GM12878 (cell line): ENCODE data around the gene ABI1. TPM values are rescaled to one million over a fixed set of nuclear protein-coding genes. Genes with fewer than 3 reads are reported as not detected.

Experiments
- ATAC-seq: fragments of 200-7000 bp; cut with Tn5 transposase; 3 replicates; pipeline ENCODE4 v1.9.1; 2020; ENCODE audit warnings: mild to moderate bottlenecking, moderate library complexity
- BruUV-seq: library from RNA; stranded (reverse); fragments of 400-500 nt; replicated peaks from 2 replicates; lab custom pipeline; 2021; lab: Mats Ljungman, UMichigan
- CTCF ChIA-PET: fragments of 300-600 bp; sonication (Branson Sonifier 250); formaldehyde crosslinking; extraction: SDS; loops from one replicate; lab custom pipeline; 2021; ENCODE audit warnings: inconsistent platforms; lab: Yijun Ruan, JAX
- POLR2A ChIA-PET: fragments of 350-600 bp; formaldehyde crosslinking; extraction: SDS; loops from one replicate; lab custom pipeline; 2021; ENCODE audit warnings: inconsistent platforms; lab: Charles Lee
- RAD21 ChIA-PET: fragments of 300-600 bp; sonication (Branson Sonifier 250); formaldehyde crosslinking; loops from one replicate; lab custom pipeline; 2023; ENCODE audit warnings: antibody characterized with exemption; ENCODE audit not compliant: unreplicated experiment; lab: Charles Lee
- SMC1A ChIA-PET: fragments of 300-600 bp; sonication (Branson Sonifier 250); formaldehyde crosslinking; loops from one replicate; lab custom pipeline; 2023; ENCODE audit not compliant: unreplicated experiment, uncharacterized antibody; lab: Charles Lee
- DNase-seq: peaks from one replicate; pipeline ENCODE4 v3.0.0-alpha.2; 2011; ENCODE audit warnings: low read depth, low spot score
- FAIRE-seq: peaks from 3 replicates; lab custom pipeline; 2011; peaks lifted over from hg19 to GRCh38; lab: Jason Lieb, UNC
- H2AFZ ChIP-seq: 2 replicates; pipeline ENCODE4 v1.6.0; 2011; ENCODE audit warnings: low read depth, low read length, control low read depth; ENCODE audit not compliant: control insufficient read depth
- H3K27ac ChIP-seq: 2 replicates; pipeline ENCODE4 v1.5.1; 2011; ENCODE audit warnings: control low read depth; ENCODE audit not compliant: control insufficient read depth, insufficient read depth
- H3K27me3 ChIP-seq, 2 experiments: replicated peaks in 1 of 2; 2 replicates each; pipeline versions ENCODE4 v1.6.0 to v1.6.1; 2011; ENCODE audit warnings: low read length in 1 of 2; ENCODE audit not compliant: control insufficient read depth in 2 of 2, insufficient read depth in 2 of 2
- H3K36me3 ChIP-seq, 2 experiments: 2 replicates each; pipeline ENCODE4 v1.5.1; 2011; ENCODE audit warnings: low read length in 1 of 2; ENCODE audit not compliant: control insufficient read depth in 2 of 2, insufficient read depth in 2 of 2
- H3K4me1 ChIP-seq: 2 replicates; pipeline ENCODE4 v1.6.1; 2011; ENCODE audit warnings: mild to moderate bottlenecking, low read length, moderate library complexity, mixed read lengths; ENCODE audit not compliant: control insufficient read depth, insufficient read depth
- H3K4me2 ChIP-seq: 2 replicates; pipeline ENCODE4 v1.6.0; 2011; ENCODE audit warnings: control low read depth; ENCODE audit not compliant: control insufficient read depth, insufficient read depth
- H3K4me3 ChIP-seq: fragments of 200-600 bp; sonication (generic); 2 replicates; pipeline ENCODE4 v1.5.1; 2016
- H3K79me2 ChIP-seq: 2 replicates; pipeline ENCODE4 v1.6.0; 2011; ENCODE audit warnings: low read length; ENCODE audit not compliant: control insufficient read depth, insufficient read depth
- H3K9ac ChIP-seq: 2 replicates; pipeline ENCODE4 v1.8.0; 2011; ENCODE audit warnings: low read length, control low read depth, mixed read lengths; ENCODE audit not compliant: control insufficient read depth, insufficient read depth
- H3K9me3 ChIP-seq: replicated peaks from 3 replicates; pipeline ENCODE4 v1.5.1; 2011; ENCODE audit warnings: mild to moderate bottlenecking, low read length; ENCODE audit not compliant: control insufficient read depth, insufficient read depth
- H4K20me1 ChIP-seq: 2 replicates; pipeline ENCODE4 v1.6.0; 2011; ENCODE audit not compliant: control insufficient read depth, insufficient read depth
- BCLAF1 ChIP-seq: fragments of 450-650 bp; IDR thresholded peaks from 2 replicates; pipeline ENCODE4 v1.6.1; 2017; ENCODE audit warnings: antibody characterized with exemption, mild to moderate bottlenecking, moderate library complexity
- BHLHE40 ChIP-seq, 2 experiments: fragments of 450-650 bp in 1 of 2; IDR thresholded peaks; 2 replicates each; pipeline ENCODE4 v1.6.1; 2011 to 2017; ENCODE audit warnings: low read depth in 2 of 2, borderline replicate concordance in 1 of 2, improper control_type of control experiment in 1 of 2, low read length in 1 of 2, mild to moderate bottlenecking in 1 of 2
- BMI1 ChIP-seq: fragments of 450-650 bp; IDR thresholded peaks from 2 replicates; pipeline ENCODE4 v1.6.1; 2016; ENCODE audit warnings: mild to moderate bottlenecking, moderate library complexity, borderline replicate concordance
- ESRRA ChIP-seq: IDR thresholded peaks from 2 replicates; pipeline ENCODE4 v1.6.1; 2012; ENCODE audit warnings: mild to moderate bottlenecking, low read length, improper control_type of control experiment
- FOXM1 ChIP-seq: IDR thresholded peaks from 2 replicates; pipeline ENCODE4 v1.6.1; 2012; ENCODE audit warnings: low read depth, mild to moderate bottlenecking, inconsistent platforms, low read length, moderate library complexity
- HSF1 ChIP-seq: fragments of 150-350 bp; IDR thresholded peaks from 2 replicates; pipeline ENCODE4 v1.6.1; 2014; ENCODE audit warnings: mild to moderate bottlenecking, low read depth, low read length
- MXI1 ChIP-seq: fragments of 150-350 bp; IDR thresholded peaks from 2 replicates; pipeline ENCODE4 v1.6.1; 2011; ENCODE audit warnings: low read depth, mild to moderate bottlenecking, inconsistent platforms, low read length, improper control_type of control experiment
- MYB ChIP-seq: fragments of 150-350 bp; IDR thresholded peaks from 2 replicates; pipeline ENCODE4 v1.6.1; 2014; ENCODE audit warnings: mild to moderate bottlenecking, low read depth, low read length, borderline replicate concordance
- NR2C1 ChIP-seq: fragments of 450-650 bp; IDR thresholded peaks from 2 replicates; pipeline ENCODE4 v1.6.1; 2017; ENCODE audit warnings: antibody characterized with exemption, mild to moderate bottlenecking, moderate library complexity
- RCOR1 ChIP-seq: conservative IDR thresholded peaks from 2 replicates; pipeline ENCODE4 v1.6.1; 2012; ENCODE audit warnings: low read depth, low read length, improper control_type of control experiment
- SIN3A ChIP-seq: IDR thresholded peaks from 2 replicates; pipeline ENCODE4 v1.6.1; 2012; ENCODE audit warnings: low read depth, low read length, improper control_type of control experiment
- SKIL ChIP-seq: fragments of 450-650 bp; IDR thresholded peaks from 2 replicates; pipeline ENCODE4 v1.6.1; 2017; ENCODE audit warnings: mild to moderate bottlenecking, low read depth, inconsistent platforms; ENCODE audit not compliant: poor library complexity, severe bottlenecking
- TCF3 ChIP-seq: IDR thresholded peaks from 2 replicates; pipeline ENCODE4 v1.6.1; 2012; ENCODE audit warnings: low read depth, mild to moderate bottlenecking, low read length, borderline replicate concordance; ENCODE audit not compliant: insufficient read depth
- ZZZ3 ChIP-seq: IDR thresholded peaks from 2 replicates; pipeline ENCODE4 v1.6.1; 2011; ENCODE audit warnings: low read depth; ENCODE audit not compliant: control insufficient read depth, insufficient read length
- WGBS: methylation state at CpG from one replicate; pipeline ENCODE4 v1.1.6; 2016; ENCODE audit warnings: low lambda C conversion rate; ENCODE audit not compliant: insufficient replicate concordance, insufficient coverage; ENCODE audit errors: missing lambda C conversion rate; 5-methylcytosine and 5-hydroxymethylcytosine counted together
- in situ Hi-C: fragments of 300-500 bp; cut with MboI; formaldehyde crosslinking; loops from 9 replicates; pipeline ENCODE4 v1.14.3; 2018; ENCODE audit warnings: mixed read lengths
- intact Hi-C: fragments of 100-400 bp; cut with micrococcal nuclease; formaldehyde crosslinking; loops from one replicate; pipeline ENCODE4 v1.14.2; 2022; ENCODE audit not compliant: unreplicated experiment
- polyA plus RNA-seq, 11 experiments: library from polyadenylated mRNA; depleted of rRNA in 4 of 11; unstranded in 6 of 11; stranded (reverse) in 5 of 11; fragments of >200 nt; fragmentation: Nextera tagmentation in 4 of 11; fragmentation: Illumina TruSeq in 1 of 11; extraction: Ambion mirVana in 4 of 11; extraction: Trizol in 1 of 11; gene quantifications; 1 replicate in 1 of 11; 2 replicates in 10 of 11; pipeline versions ENCODE4 v1.2.1 to v1.2.3, GENCODE V29; 2011 to 2016; ENCODE audit warnings: inconsistent platforms in 2 of 11, missing spikeins in 2 of 11, low read depth in 1 of 11
- total RNA-seq, 4 experiments: library from RNA; depleted of rRNA in 3 of 4; stranded (reverse); fragments of >200 nt in 3 of 4; fragmentation: Illumina TruSeq in 1 of 4; extraction: Trizol in 1 of 4; gene quantifications; 2 replicates each; pipeline versions ENCODE4 v1.2.1 to v1.2.3, GENCODE V29; 2013 to 2021

Gene ABI1
- total and polyA plus RNA-seq, 10 of the 15 experiments (the other 5 are each of a cell fraction or from before 2014, with no cell fraction given) = 31.2 to 73.2 (median 50.7) TPM

GRCh38 chr10:26832960-26833359, 27.8 kb downstream of the ABI1 start:
- TF ChIP-seq SIN3A = no peak
- no peak for TF ChIP-seq HSF1
- no peak for TF ChIP-seq ZZZ3
- TF ChIP-seq FOXM1 = no peak
- TF ChIP-seq NR2C1 = no peak
- TF ChIP-seq BMI1 = no peak
- TF ChIP-seq SKIL = no peak
- TF ChIP-seq RCOR1 = no peak
- TF ChIP-seq MYB = no peak
- TF ChIP-seq ESRRA = no peak
- no peak for TF ChIP-seq MXI1
- TF ChIP-seq BCLAF1 = no peak
- TF ChIP-seq BHLHE40 (IDR thresholded peaks at IDR 0.05; ENCODE audit: borderline replicate concordance in 1 of 2, low read depth in 2 of 2, low read length in 1 of 2) = no peak
- TF ChIP-seq TCF3 = no peak
- TF ChIP-seq, all 136 proteins: peak for 0
- Histone ChIP-seq H3K9me3 (peaks cover 18% of the 10 kb centered on the region), H3K4me2 (no peak overlapping the region), H3K4me1 (peaks cover 4% of the 10 kb centered on the region; the same call in 1 of the 2 replicates), H2AFZ (no peak overlapping the region), H3K79me2 (peaks cover 83% of the 10 kb centered on the region), H4K20me1 (no peaks in the 10 kb centered on the region), H3K36me3 (peaks cover 0 to 2% of the 10 kb centered on the region in 2 experiments; a peak in 2 of 4 replicates), H3K9ac (no peak overlapping the region), H3K27ac (no peak overlapping the region), H3K27me3 (no peaks in the 10 kb centered on the region), H3K4me3 (no peak overlapping the region)
- WGBS = 76% methylated on average over 2 of the region's 2 CpGs
- ChIA-PET SMC1A (interaction anchor here (1.1 kb wide), 1 partner anchor 9 kb away, joined by 3 read pairs; no protein-coding TSS in a partner anchor), CTCF (interaction anchor here (1.4 to 1.7 kb wide), 2 partner anchors 12 to 25 kb away, joined by 3 to 5 read pairs; no protein-coding TSS in a partner anchor), RAD21 (no interaction called here), POLR2A (interaction anchor here (0.6 to 1.0 kb wide), 2 partner anchors 10 to 24 kb away, joined by 3 read pairs; no protein-coding TSS in a partner anchor)
- no peak for DNase-seq
- BruUV-seq = no TSS peak
- ATAC-seq = no peak
- no peak for FAIRE-seq
- intact Hi-C loops = no loop called here
- in situ Hi-C loops = no loop called here
